Loucy (cell line): ENCODE measurements around the gene SEMA7A.
"Not testable (repeated sequence)": the region's sequence is repeated elsewhere in the genome, so short reads cannot be mapped to it uniquely, and the experiment has no call there.

ENCODE experiments used
- H2AFZ ChIP-seq: fragments of 200-600 bp; sonication (generic); 2 replicates; pipeline ENCODE4 v1.6.0; 2016; ENCODE audit warnings: antibody characterized with exemption, mild to moderate bottlenecking, low read length, moderate library complexity
- H3F3A ChIP-seq: fragments of 200-600 bp; 2 replicates; pipeline ENCODE4 v1.6.0; 2016; ENCODE audit warnings: antibody characterized with exemption, low read depth, mild to moderate bottlenecking
- H3K27me3 ChIP-seq: fragments of 200-600 bp; sonication (generic); 2 replicates; pipeline ENCODE4 v1.6.1; 2014; ENCODE audit warnings: low read length, mild to moderate bottlenecking; ENCODE audit not compliant: insufficient read depth, poor library complexity, severe bottlenecking
- H3K36me3 ChIP-seq: fragments of 200-600 bp; sonication (generic); 2 replicates; pipeline ENCODE4 v1.6.1; 2016; ENCODE audit warnings: low read length; ENCODE audit not compliant: insufficient read depth
- H3K4me1 ChIP-seq: fragments of 200-600 bp; sonication (generic); 2 replicates; pipeline ENCODE4 v1.5.1; 2014; ENCODE audit warnings: low read length, mild to moderate bottlenecking; ENCODE audit not compliant: insufficient read depth, poor library complexity, severe bottlenecking
- H3K4me2 ChIP-seq: fragments of 200-600 bp; sonication (generic); 2 replicates; pipeline ENCODE4 v1.6.0; 2014; ENCODE audit warnings: antibody characterized with exemption, low read length, low read depth, mild to moderate bottlenecking; ENCODE audit not compliant: poor library complexity, severe bottlenecking
- H3K4me3 ChIP-seq: fragments of 200-600 bp; sonication (generic); 2 replicates; pipeline ENCODE4 v1.5.1; 2014; ENCODE audit warnings: low read length, mild to moderate bottlenecking, mixed read lengths; ENCODE audit not compliant: poor library complexity, severe bottlenecking
- H3K79me2 ChIP-seq: fragments of 200-600 bp; sonication (generic); 2 replicates; pipeline ENCODE4 v1.6.1; 2014; ENCODE audit warnings: low read length; ENCODE audit not compliant: insufficient read depth
- H3K9ac ChIP-seq: fragments of 200-600 bp; sonication (generic); 2 replicates; pipeline ENCODE4 v1.6.0; 2014; ENCODE audit warnings: mild to moderate bottlenecking, low read depth, low read length, moderate library complexity; ENCODE audit not compliant: poor library complexity, severe bottlenecking
- H3K9me2 ChIP-seq: fragments of 200-600 bp; sonication (generic); replicated peaks from 2 replicates; pipeline ENCODE4 v1.6.1; 2016; ENCODE audit warnings: low read depth, low read length, mixed read lengths
- H3K9me3 ChIP-seq: fragments of 200-600 bp; sonication (generic); 2 replicates; pipeline ENCODE4 v1.6.1; 2014; ENCODE audit warnings: mild to moderate bottlenecking, antibody characterized with exemption, low read length, low read depth; ENCODE audit not compliant: insufficient read depth
- H4K20me1 ChIP-seq: fragments of 200-600 bp; sonication (generic); 2 replicates; pipeline ENCODE4 v1.6.0; 2014; ENCODE audit warnings: antibody characterized with exemption, low read length, mild to moderate bottlenecking; ENCODE audit not compliant: insufficient read depth, poor library complexity, severe bottlenecking
- CTCF ChIP-seq: fragments of 200-600 bp; sonication (generic); conservative IDR thresholded peaks from 2 replicates; pipeline ENCODE4 v1.5.1; 2014; ENCODE audit warnings: mild to moderate bottlenecking, antibody characterized with exemption, low read length
- EZH2phosphoT487 ChIP-seq: fragments of 200-600 bp; IDR thresholded peaks from 2 replicates; pipeline ENCODE4 v1.6.1; 2018; ENCODE audit warnings: antibody characterized with exemption, mild to moderate bottlenecking, moderate library complexity, borderline replicate concordance

SEMA7A gene

GRCh38 chr15:74364936-74365597 is 68.7 kb downstream of the SEMA7A start:
- Histone ChIP-seq H2AFZ (no peak overlapping the region), H3K9me3 (no peaks in the 10 kb centered on the region), H3K9ac (no peak overlapping the region), H3K4me2 (no peak overlapping the region), H3K27me3 (no peaks in the 10 kb centered on the region), H3K9me2 (no peaks in the 10 kb centered on the region), H3F3A (no peaks in the 10 kb centered on the region), H4K20me1 (no peaks in the 10 kb centered on the region), H3K79me2 (no peaks in the 10 kb centered on the region), H3K36me3 (no peaks in the 10 kb centered on the region), H3K4me1 (no peaks in the 10 kb centered on the region), H3K4me3 (no peak overlapping the region)
- TF ChIP-seq CTCF (no peak), EZH2phosphoT487 (no peak)

- Histone ChIP-seq H3K4me3 (no peak overlapping the region), H3K4me1 (no peaks in the 10 kb centered on the region), H4K20me1 (no peaks in the 10 kb centered on the region), H3F3A (no peaks in the 10 kb centered on the region), H3K27me3 (no peaks in the 10 kb centered on the region), H3K9me2 (no peaks in the 10 kb centered on the region), H3K36me3 (no peaks in the 10 kb centered on the region), H2AFZ (no peak overlapping the region), H3K9ac (no peak overlapping the region), H3K9me3 (no peaks in the 10 kb centered on the region), H3K79me2 (no peaks in the 10 kb centered on the region), H3K4me2 (no peak overlapping the region)
- TF ChIP-seq EZH2phosphoT487 (no peak), CTCF (no peak)
These were observed 71.3 kb downstream of the SEMA7A start for GRCh38 chr15:74362482-74362881.

GRCh38 chr15:74360855-74361254 is 72.9 kb downstream of the SEMA7A start:
- H3K4me2 ChIP-seq, H3K9ac ChIP-seq, H3K9me2 ChIP-seq, H3K27me3 ChIP-seq, H3K79me2 ChIP-seq, H3K9me3 ChIP-seq, H2AFZ ChIP-seq, H4K20me1 ChIP-seq, H3F3A ChIP-seq, H3K36me3 ChIP-seq, H3K4me1 ChIP-seq, H3K4me3 ChIP-seq: not testable (repeated sequence)

GRCh38 chr15:74359376-74359775 is 74.4 kb downstream of the SEMA7A start:
- H2AFZ ChIP-seq, H3K4me3 ChIP-seq, H4K20me1 ChIP-seq, H3F3A ChIP-seq, H3K4me2 ChIP-seq, H3K36me3 ChIP-seq, H3K9me3 ChIP-seq, H3K79me2 ChIP-seq, H3K9ac ChIP-seq, H3K27me3 ChIP-seq, H3K9me2 ChIP-seq, H3K4me1 ChIP-seq: not testable (repeated sequence)
